Endothelial cell (in vitro differentiated cells): Measurements from ENCODE around the gene MYO7B. TPM values are rescaled to one million over a fixed set of nuclear protein-coding genes. Genes with fewer than 3 reads are reported as not detected.
A peak's percentile ranks its signal among the peaks of the same experiment; 100 is the strongest.

Source experiments
- DNase-seq: peaks from one replicate; pipeline ENCODE4 v3.0.0; 2021; ENCODE audit warnings: low spot score
- H3K27ac Mint-ChIP-seq: one replicate; pipeline ENCODE4 v1.8.0; 2021; ENCODE audit warnings: mixed read lengths, inconsistent platforms; ENCODE audit not compliant: unreplicated experiment
- H3K27me3 Mint-ChIP-seq: one replicate; pipeline ENCODE4 v1.8.0; 2021; ENCODE audit warnings: mild to moderate bottlenecking, moderate library complexity, mixed read lengths, inconsistent platforms; ENCODE audit not compliant: unreplicated experiment
- H3K36me3 Mint-ChIP-seq: one replicate; pipeline ENCODE4 v1.8.0; 2021; ENCODE audit warnings: mild to moderate bottlenecking, low read depth, mixed read lengths, inconsistent platforms; ENCODE audit not compliant: unreplicated experiment
- H3K4me1 Mint-ChIP-seq: one replicate; pipeline ENCODE4 v1.8.0; 2021; ENCODE audit warnings: mild to moderate bottlenecking, mixed read lengths, inconsistent platforms; ENCODE audit not compliant: unreplicated experiment
- H3K4me3 Mint-ChIP-seq: one replicate; pipeline ENCODE4 v1.8.0; 2021; ENCODE audit warnings: mild to moderate bottlenecking, mixed read lengths, inconsistent platforms; ENCODE audit not compliant: unreplicated experiment
- H3K9me3 Mint-ChIP-seq: one replicate; pipeline ENCODE4 v1.8.0; 2021; ENCODE audit warnings: mixed read lengths, inconsistent platforms; ENCODE audit not compliant: unreplicated experiment
- total RNA-seq: library from RNA; stranded (reverse); fragmentation: NEBNext Ultra II Directional; extraction: Animal tissue kit (Norgen Biotek cat#: 25700); gene quantifications from one replicate; pipeline ENCODE4 v1.2.1, GENCODE V29; 2021; ENCODE audit not compliant: unreplicated experiment
- TF ChIP-seq, protein P1 (sequence below): fragments of 200-600 bp; sonication (generic); IDR thresholded peaks from one replicate; pipeline ENCODE4 v1.5.0; 2021; ENCODE audit warnings: antibody characterized with exemption; ENCODE audit not compliant: unreplicated experiment

Gene MYO7B
- total RNA-seq, 1 donor from 2014 or later, result 0.90 TPM

DNA sequence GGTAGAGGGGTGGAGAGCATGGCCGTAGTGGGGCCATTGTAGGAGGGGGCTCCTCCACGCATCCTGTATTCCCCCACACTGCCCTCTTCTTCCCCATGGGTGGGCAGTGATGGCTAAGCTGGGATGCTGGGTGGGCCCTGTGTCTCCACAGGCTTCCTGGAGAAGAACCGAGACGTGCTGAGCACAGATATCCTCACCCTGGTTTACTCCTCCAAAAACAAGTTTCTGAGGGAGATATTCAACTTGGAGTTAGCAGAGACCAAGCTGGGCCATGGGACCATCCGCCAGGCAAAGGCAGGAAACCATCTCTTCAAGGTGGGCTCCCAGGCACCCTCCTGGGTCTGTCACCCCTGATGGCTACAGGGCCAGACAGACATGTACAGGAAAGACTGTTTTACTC is 52.8 kb downstream of the MYO7B start:
- TF ChIP-seq, protein P1, sequence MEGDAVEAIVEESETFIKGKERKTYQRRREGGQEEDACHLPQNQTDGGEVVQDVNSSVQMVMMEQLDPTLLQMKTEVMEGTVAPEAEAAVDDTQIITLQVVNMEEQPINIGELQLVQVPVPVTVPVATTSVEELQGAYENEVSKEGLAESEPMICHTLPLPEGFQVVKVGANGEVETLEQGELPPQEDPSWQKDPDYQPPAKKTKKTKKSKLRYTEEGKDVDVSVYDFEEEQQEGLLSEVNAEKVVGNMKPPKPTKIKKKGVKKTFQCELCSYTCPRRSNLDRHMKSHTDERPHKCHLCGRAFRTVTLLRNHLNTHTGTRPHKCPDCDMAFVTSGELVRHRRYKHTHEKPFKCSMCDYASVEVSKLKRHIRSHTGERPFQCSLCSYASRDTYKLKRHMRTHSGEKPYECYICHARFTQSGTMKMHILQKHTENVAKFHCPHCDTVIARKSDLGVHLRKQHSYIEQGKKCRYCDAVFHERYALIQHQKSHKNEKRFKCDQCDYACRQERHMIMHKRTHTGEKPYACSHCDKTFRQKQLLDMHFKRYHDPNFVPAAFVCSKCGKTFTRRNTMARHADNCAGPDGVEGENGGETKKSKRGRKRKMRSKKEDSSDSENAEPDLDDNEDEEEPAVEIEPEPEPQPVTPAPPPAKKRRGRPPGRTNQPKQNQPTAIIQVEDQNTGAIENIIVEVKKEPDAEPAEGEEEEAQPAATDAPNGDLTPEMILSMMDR, result no peak
- Mint-ChIP-seq H3K4me3 (no peak overlapping the region), H3K27me3 (peaks cover 6% of the 10 kb centered on the region), H3K36me3 (no peaks in the 10 kb centered on the region), H3K27ac (no peak overlapping the region), H3K4me1 (no peaks in the 10 kb centered on the region), H3K9me3 (no peaks in the 10 kb centered on the region)
- no peak for DNase-seq

DNA sequence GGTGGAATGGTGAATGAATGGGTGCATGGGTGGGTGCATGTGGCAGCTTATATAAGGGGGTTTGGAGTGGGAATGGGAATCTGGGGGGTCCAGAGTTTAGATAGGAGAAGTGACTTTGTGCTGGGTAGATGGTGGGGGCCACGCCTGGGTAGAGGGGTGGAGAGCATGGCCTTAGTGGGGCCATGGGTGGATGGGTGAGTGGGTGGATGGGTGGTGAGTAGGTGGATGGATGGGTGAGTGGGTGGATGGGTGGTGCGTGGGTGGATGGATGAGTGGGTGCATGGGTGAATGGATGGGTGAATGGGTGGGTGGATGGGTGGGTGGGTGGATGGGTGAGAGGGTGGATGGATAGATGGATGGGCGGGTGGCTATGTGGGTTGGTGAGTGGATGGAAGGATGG is 53.9 kb downstream of the MYO7B start:
- no peaks in the 10 kb centered on the region for H3K4me1 Mint-ChIP-seq
- TF ChIP-seq, protein P1, result no peak
- DNase-seq, result no peak
- no peaks in the 10 kb centered on the region for H3K36me3 Mint-ChIP-seq
- no peaks in the 10 kb centered on the region for H3K9me3 Mint-ChIP-seq
- H3K27me3 Mint-ChIP-seq, result peaks cover 4% of the 10 kb centered on the region
- no peak overlapping the region for H3K27ac Mint-ChIP-seq
- H3K4me3 Mint-ChIP-seq, result no peak overlapping the region

DNA sequence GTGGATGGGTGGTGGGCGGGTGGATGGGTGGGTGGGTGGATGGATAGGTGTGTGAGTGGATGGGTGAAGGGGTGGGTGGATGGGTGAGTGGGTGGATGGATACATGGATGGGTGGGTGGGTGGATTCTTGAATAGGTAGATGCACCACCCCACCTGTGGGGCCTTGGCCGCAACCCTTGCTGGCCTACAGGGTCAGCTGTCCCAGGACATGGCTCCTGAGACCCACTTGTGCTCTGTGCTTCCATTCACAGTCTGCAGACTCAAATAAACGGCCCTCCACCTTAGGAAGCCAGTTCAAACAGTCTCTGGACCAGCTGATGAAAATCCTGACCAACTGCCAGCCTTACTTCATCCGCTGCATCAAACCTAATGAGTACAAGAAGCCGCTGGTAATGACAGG is 54.4 kb downstream of the MYO7B start:
- peaks cover 5% of the 10 kb centered on the region for H3K27me3 Mint-ChIP-seq
- no peak for DNase-seq
- H3K4me1 Mint-ChIP-seq, result no peaks in the 10 kb centered on the region
- TF ChIP-seq, protein P1, result no peak
- H3K36me3 Mint-ChIP-seq, result no peaks in the 10 kb centered on the region
- H3K27ac Mint-ChIP-seq, result no peak overlapping the region
- H3K9me3 Mint-ChIP-seq, result no peaks in the 10 kb centered on the region
- H3K4me3 Mint-ChIP-seq, result no peak overlapping the region

DNA sequence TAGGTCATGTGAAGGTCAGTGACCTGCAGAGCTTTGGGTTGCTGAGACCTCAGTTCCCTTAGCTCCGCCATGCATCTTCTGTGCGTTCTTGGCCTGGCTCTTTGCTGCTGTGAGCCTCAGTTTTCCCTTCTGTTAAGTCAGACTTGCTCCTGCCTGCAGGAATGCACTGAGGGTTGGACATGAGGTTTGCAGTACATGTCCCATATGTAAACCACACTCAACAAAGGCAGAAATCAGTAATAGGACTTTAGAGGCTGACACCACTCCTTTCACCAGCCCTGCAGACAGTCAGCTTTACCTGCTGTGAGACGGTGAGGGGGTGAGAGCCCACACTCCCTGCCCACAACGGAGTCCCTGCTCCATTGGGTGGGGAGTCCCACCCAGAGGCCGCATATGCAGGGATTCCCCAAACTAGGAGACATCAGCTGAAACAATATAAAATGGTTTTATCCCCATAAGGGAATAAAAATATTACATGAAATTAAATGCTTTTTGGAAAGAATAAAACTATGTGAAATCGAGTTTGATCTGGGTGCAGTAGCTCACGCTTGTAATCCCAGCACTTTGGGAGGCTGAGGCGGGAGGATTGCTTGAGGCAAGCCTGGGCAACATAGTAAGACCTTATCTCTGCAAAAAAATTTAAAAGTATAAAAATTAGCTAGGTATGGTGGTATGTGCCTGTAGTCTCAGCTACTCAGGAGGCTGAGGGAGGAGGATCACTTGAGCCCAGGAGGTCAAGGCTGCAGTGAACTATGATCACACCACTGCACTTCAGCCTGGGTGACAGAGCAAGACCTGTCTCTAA is 55.1 kb downstream of the MYO7B start:
- Mint-ChIP-seq H3K4me3 (no peak overlapping the region), H3K9me3 (no peaks in the 10 kb centered on the region), H3K36me3 (no peaks in the 10 kb centered on the region), H3K27ac (no peak overlapping the region), H3K4me1 (no peaks in the 10 kb centered on the region), H3K27me3 (peaks cover 5% of the 10 kb centered on the region)
- DNase-seq, result no peak
- TF ChIP-seq, protein P1, result no peak

DNA sequence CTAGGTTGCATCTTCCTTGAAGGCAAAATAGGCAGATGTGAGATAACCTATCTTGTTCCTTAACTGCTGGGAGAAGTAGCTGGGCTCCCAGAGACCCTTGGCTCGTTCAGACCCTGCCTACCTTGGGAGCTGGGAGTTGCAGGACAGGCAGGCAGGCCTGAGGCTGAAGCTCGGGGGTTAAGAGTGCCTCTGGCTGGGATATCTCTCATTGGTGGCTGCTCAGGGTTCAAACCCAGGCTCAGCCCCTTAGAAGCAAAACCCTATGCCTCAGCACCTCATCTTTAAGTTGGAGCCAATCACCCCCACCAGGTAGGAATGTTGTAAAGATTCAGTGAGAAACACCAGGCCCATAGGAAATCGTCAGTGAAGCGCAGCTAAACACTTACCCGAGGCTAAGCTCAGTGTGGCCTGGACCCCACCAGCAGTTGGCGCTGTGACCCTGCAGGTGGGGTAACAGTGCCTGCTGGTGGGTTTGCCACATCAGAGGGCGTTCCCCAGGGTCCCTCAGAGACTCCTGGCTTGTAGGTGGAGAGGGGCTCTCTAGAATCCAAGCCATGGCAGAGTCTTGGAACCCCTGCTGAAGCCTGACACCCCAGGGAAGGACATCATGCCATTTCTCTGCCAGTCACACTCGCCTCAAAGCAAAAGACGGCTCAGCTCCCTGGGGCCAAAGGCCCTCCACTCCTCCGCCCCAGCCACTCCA is 55.9 kb downstream of the MYO7B start:
- TF ChIP-seq, protein P1, result peak; percentile 68
- no peaks in the 10 kb centered on the region for H3K36me3 Mint-ChIP-seq
- no peak overlapping the region for H3K4me3 Mint-ChIP-seq
- DNase-seq, result peak; percentile 83
- H3K9me3 Mint-ChIP-seq, result no peaks in the 10 kb centered on the region
- no peak overlapping the region for H3K27ac Mint-ChIP-seq
- H3K27me3 Mint-ChIP-seq, result peaks cover 2% of the 10 kb centered on the region
- H3K4me1 Mint-ChIP-seq, result no peaks in the 10 kb centered on the region
